Fibroblast of lung (primary cell): ENCODE results near the gene GRM8.

Source experiments
- EZH2 ChIP-seq: IDR thresholded peaks from 2 replicates; pipeline ENCODE4 v1.5.1; 2012; ENCODE audit warnings: low read length, control low read depth, mild to moderate bottlenecking; ENCODE audit errors: missing control alignments
- TF ChIP-seq, protein P1 (sequence below), 2 donors: IDR thresholded peaks in 1 of 2; conservative IDR thresholded peaks in 1 of 2; 1 replicate in 1 of 2; 2 replicates in 1 of 2; pipeline ENCODE4 v1.5.1; 2011 to 2012; ENCODE audit warnings: low read length in 2 of 2, control low read depth in 1 of 2, inconsistent platforms in 1 of 2, low read depth in 1 of 2, mild to moderate bottlenecking in 1 of 2

DNA sequence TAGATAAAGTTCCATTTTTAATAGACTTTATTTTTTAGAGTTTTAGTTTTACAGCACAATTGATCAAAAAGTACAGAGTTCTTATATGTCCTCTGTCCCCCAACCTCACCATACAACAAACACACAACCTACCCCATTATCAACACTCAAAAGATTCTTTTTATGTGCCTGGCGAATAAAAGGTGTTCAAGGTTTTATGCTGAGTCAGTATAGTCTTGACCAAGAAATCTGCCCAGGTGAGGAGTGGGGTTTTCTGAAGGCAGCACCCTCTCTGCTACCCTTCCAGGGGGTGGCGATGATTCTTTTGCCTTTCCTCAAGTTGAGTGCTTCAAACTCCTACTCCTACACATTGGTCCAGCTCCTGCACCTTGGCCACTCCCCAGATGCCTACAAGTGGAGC, 222.9 kb downstream of the GRM8 start:
- TF ChIP-seq, protein P1, sequence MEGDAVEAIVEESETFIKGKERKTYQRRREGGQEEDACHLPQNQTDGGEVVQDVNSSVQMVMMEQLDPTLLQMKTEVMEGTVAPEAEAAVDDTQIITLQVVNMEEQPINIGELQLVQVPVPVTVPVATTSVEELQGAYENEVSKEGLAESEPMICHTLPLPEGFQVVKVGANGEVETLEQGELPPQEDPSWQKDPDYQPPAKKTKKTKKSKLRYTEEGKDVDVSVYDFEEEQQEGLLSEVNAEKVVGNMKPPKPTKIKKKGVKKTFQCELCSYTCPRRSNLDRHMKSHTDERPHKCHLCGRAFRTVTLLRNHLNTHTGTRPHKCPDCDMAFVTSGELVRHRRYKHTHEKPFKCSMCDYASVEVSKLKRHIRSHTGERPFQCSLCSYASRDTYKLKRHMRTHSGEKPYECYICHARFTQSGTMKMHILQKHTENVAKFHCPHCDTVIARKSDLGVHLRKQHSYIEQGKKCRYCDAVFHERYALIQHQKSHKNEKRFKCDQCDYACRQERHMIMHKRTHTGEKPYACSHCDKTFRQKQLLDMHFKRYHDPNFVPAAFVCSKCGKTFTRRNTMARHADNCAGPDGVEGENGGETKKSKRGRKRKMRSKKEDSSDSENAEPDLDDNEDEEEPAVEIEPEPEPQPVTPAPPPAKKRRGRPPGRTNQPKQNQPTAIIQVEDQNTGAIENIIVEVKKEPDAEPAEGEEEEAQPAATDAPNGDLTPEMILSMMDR (conservative IDR thresholded peaks at IDR 0.05 in 1 of 2, IDR thresholded peaks at IDR 0.05 in 1 of 2; ENCODE audit: low read depth in 1 of 2, low read length in 2 of 2) = no peak
- no peak for TF ChIP-seq EZH2
